ENCODE data around the gene COPS7B. TPM values are rescaled to one million over a fixed set of nuclear protein-coding genes. Genes with fewer than 3 reads are reported as not detected.

COPS7B gene
- total and polyA plus RNA-seq, 9 of the 15 experiments (the other 6 are each of a cell fraction or from before 2014, with no cell fraction given) = 6.0 to 50.7 (median 21.8) TPM

DNA sequence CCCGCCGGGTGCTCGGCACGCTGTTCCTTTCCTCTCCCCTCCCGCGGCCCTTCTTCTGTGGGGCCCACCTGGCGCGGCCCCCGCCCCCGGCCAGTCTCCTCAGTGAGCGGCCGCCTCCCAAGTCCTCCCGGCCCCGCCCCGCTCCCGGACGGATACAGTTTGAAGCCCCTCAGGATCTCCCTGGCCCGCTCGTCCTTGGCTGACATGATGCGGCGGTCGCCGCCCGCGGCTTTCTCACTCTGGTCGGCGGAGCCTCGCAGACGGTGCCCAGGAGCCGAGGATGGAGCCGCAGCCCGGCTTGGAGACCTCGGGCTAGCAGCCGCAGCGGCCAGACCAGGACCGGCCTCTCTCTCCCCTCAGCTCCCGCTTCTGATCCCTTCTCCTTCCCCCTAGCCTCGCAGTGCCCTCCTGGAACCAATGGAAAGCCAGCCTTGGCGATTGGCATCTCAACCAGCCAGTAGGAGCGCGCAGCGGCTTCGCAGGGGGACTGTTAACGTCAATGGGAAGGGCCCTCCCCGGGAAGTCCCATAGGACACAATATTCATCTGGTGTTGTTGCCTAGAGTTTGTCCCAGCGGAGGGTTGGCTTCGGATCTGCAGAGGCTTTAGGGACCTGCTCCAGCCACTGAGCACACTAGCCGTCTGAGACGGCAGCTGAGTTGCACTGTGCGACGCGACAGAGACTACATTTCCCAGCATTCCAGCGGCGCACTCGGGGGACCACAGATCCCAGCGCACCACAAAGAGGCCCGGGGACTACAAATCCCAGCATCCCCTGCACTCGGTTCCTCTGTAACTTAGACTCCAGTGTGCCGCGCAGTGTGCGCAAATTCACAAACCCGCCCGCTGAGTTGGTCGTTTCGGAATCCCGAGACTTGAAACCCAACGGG is 5.1 kb upstream of the COPS7B start, which contains the start of gene PDE6D (continued):
- TF ChIP-seq ZNF134 (CRISPR knock-in tag; conservative IDR thresholded peaks at IDR 0.05) (0 out of 2 replicates have a peak, but pooled peaks have one; percentile 37), ZNF561 (CRISPR knock-in tag; conservative IDR thresholded peaks at IDR 0.05) (no peak), ZBED1 (IDR thresholded peaks at IDR 0.05) (no peak), MTA3 (IDR thresholded peaks at IDR 0.05; ENCODE audit: borderline replicate concordance) (peak; percentile 65; the same call in 1 of the 2 replicates), FOXJ2 (tag; IDR thresholded peaks at IDR 0.05) (peak; percentile 85), BCOR (IDR thresholded peaks at IDR 0.05) (no peak), ZKSCAN8 (CRISPR knock-in tag; IDR thresholded peaks at IDR 0.05) (no peak), JUNB (CRISPR knock-in tag; conservative IDR thresholded peaks at IDR 0.05) (no peak), DMBX1 (CRISPR knock-in tag; IDR thresholded peaks at IDR 0.05; ENCODE audit: borderline replicate concordance) (peak; percentile 78), MAFK (IDR thresholded peaks at IDR 0.05; ENCODE audit: low read length) (no peak)
- TF ChIP-seq, protein P1, sequence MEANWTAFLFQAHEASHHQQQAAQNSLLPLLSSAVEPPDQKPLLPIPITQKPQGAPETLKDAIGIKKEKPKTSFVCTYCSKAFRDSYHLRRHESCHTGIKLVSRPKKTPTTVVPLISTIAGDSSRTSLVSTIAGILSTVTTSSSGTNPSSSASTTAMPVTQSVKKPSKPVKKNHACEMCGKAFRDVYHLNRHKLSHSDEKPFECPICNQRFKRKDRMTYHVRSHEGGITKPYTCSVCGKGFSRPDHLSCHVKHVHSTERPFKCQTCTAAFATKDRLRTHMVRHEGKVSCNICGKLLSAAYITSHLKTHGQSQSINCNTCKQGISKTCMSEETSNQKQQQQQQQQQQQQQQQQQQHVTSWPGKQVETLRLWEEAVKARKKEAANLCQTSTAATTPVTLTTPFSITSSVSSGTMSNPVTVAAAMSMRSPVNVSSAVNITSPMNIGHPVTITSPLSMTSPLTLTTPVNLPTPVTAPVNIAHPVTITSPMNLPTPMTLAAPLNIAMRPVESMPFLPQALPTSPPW (CRISPR knock-in tag; IDR thresholded peaks at IDR 0.05) = peak; percentile 71
- TF ChIP-seq, protein P2, sequence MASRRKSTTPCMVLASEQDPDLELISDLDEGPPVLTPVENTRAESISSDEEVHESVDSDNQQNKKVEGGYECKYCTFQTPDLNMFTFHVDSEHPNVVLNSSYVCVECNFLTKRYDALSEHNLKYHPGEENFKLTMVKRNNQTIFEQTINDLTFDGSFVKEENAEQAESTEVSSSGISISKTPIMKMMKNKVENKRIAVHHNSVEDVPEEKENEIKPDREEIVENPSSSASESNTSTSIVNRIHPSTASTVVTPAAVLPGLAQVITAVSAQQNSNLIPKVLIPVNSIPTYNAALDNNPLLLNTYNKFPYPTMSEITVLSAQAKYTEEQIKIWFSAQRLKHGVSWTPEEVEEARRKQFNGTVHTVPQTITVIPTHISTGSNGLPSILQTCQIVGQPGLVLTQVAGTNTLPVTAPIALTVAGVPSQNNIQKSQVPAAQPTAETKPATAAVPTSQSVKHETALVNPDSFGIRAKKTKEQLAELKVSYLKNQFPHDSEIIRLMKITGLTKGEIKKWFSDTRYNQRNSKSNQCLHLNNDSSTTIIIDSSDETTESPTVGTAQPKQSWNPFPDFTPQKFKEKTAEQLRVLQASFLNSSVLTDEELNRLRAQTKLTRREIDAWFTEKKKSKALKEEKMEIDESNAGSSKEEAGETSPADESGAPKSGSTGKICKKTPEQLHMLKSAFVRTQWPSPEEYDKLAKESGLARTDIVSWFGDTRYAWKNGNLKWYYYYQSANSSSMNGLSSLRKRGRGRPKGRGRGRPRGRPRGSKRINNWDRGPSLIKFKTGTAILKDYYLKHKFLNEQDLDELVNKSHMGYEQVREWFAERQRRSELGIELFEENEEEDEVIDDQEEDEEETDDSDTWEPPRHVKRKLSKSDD (conservative IDR thresholded peaks at IDR 0.05; ENCODE audit: low read length) = 0 out of 2 replicates have a peak, but pooled peaks have one; percentile 27
- TF ChIP-seq, protein P3, sequence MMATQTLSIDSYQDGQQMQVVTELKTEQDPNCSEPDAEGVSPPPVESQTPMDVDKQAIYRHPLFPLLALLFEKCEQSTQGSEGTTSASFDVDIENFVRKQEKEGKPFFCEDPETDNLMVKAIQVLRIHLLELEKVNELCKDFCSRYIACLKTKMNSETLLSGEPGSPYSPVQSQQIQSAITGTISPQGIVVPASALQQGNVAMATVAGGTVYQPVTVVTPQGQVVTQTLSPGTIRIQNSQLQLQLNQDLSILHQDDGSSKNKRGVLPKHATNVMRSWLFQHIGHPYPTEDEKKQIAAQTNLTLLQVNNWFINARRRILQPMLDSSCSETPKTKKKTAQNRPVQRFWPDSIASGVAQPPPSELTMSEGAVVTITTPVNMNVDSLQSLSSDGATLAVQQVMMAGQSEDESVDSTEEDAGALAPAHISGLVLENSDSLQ (IDR thresholded peaks at IDR 0.05) = peak; percentile 99
- TF ChIP-seq, protein P4, sequence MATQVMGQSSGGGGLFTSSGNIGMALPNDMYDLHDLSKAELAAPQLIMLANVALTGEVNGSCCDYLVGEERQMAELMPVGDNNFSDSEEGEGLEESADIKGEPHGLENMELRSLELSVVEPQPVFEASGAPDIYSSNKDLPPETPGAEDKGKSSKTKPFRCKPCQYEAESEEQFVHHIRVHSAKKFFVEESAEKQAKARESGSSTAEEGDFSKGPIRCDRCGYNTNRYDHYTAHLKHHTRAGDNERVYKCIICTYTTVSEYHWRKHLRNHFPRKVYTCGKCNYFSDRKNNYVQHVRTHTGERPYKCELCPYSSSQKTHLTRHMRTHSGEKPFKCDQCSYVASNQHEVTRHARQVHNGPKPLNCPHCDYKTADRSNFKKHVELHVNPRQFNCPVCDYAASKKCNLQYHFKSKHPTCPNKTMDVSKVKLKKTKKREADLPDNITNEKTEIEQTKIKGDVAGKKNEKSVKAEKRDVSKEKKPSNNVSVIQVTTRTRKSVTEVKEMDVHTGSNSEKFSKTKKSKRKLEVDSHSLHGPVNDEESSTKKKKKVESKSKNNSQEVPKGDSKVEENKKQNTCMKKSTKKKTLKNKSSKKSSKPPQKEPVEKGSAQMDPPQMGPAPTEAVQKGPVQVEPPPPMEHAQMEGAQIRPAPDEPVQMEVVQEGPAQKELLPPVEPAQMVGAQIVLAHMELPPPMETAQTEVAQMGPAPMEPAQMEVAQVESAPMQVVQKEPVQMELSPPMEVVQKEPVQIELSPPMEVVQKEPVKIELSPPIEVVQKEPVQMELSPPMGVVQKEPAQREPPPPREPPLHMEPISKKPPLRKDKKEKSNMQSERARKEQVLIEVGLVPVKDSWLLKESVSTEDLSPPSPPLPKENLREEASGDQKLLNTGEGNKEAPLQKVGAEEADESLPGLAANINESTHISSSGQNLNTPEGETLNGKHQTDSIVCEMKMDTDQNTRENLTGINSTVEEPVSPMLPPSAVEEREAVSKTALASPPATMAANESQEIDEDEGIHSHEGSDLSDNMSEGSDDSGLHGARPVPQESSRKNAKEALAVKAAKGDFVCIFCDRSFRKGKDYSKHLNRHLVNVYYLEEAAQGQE (IDR thresholded peaks at IDR 0.05; ENCODE audit: borderline replicate concordance) = no peak
- TF ChIP-seq, protein P4 (CRISPR knock-in tag; IDR thresholded peaks at IDR 0.05; ENCODE audit: low read depth) = no peak
